Measurements from ENCODE around the gene ATP2B1.
A peak's percentile ranks its signal among the peaks of the same experiment; 100 is the strongest.

Gene ATP2B1

GRCh38 chr12:89655841-89656240 is 52.8 kb downstream of the ATP2B1 start:
- H3K36me3 ChIP-seq (replicated peaks), result no peaks in the 10 kb centered on the region
- H3K4me3 ChIP-seq (ENCODE audit: low read depth, low read length), result no peak overlapping the region
- no peak overlapping the region for H3K27ac ChIP-seq
- no peak for DNase-seq
- TF ChIP-seq CTCF (IDR thresholded peaks at IDR 0.05; ENCODE audit: low read depth, low read length, missing control alignments), result no peak
- in situ Hi-C loops (cut with HindIII; ENCODE audit: low pct_ligation_motif_present, low sequenced_read_pairs), result no loop called here
- H3K27me3 ChIP-seq (replicated peaks), result no peaks in the 10 kb centered on the region

GRCh38 chr12:89651192-89651591 is 57.4 kb downstream of the ATP2B1 start:
- DNase-seq, result no peak
- no peaks in the 10 kb centered on the region for H3K36me3 ChIP-seq (replicated peaks)
- no peak overlapping the region for H3K27ac ChIP-seq
- in situ Hi-C loops (cut with HindIII; ENCODE audit: low pct_ligation_motif_present, low sequenced_read_pairs), result no loop called here
- no peak for TF ChIP-seq CTCF (IDR thresholded peaks at IDR 0.05; ENCODE audit: low read depth, low read length, missing control alignments)
- no peak overlapping the region for H3K4me3 ChIP-seq (ENCODE audit: low read depth, low read length)
- no peaks in the 10 kb centered on the region for H3K27me3 ChIP-seq (replicated peaks)

- Histone ChIP-seq H3K27me3 (replicated peaks) (no peaks in the 10 kb centered on the region), H3K36me3 (replicated peaks) (no peaks in the 10 kb centered on the region), H3K4me3 (ENCODE audit: low read depth, low read length) (no peak overlapping the region), H3K27ac (no peak overlapping the region)
- DNase-seq, result no peak
- no peak for TF ChIP-seq CTCF (IDR thresholded peaks at IDR 0.05; ENCODE audit: low read depth, low read length, missing control alignments)
- in situ Hi-C loops (cut with HindIII; ENCODE audit: low pct_ligation_motif_present, low sequenced_read_pairs), result no loop called here
Measured at GRCh38 chr12:89650239-89650638, 58.4 kb downstream of the ATP2B1 start.

GRCh38 chr12:89649820-89650219 is 58.8 kb downstream of the ATP2B1 start:
- in situ Hi-C loops (cut with HindIII; ENCODE audit: low pct_ligation_motif_present, low sequenced_read_pairs), result no loop called here
- no peak for DNase-seq

GRCh38 chr12:89649139-89649538 is 59.5 kb downstream of the ATP2B1 start:
- no peak for TF ChIP-seq CTCF (IDR thresholded peaks at IDR 0.05; ENCODE audit: low read depth, low read length, missing control alignments)
- Histone ChIP-seq H3K27ac (no peak overlapping the region), H3K27me3 (replicated peaks) (no peaks in the 10 kb centered on the region), H3K4me3 (ENCODE audit: low read depth, low read length) (no peak overlapping the region), H3K36me3 (replicated peaks) (no peaks in the 10 kb centered on the region)
- in situ Hi-C loops (cut with HindIII; ENCODE audit: low pct_ligation_motif_present, low sequenced_read_pairs), result no loop called here
- no peak for DNase-seq

More at GRCh38 chr12:89649820-89650219, 58.8 kb downstream of the ATP2B1 start:
- Histone ChIP-seq H3K4me3 (ENCODE audit: low read depth, low read length) (no peak overlapping the region), H3K36me3 (replicated peaks) (no peaks in the 10 kb centered on the region), H3K27ac (no peak overlapping the region), H3K27me3 (replicated peaks) (no peaks in the 10 kb centered on the region)
- TF ChIP-seq CTCF (IDR thresholded peaks at IDR 0.05; ENCODE audit: low read depth, low read length, missing control alignments), result no peak

GRCh38 chr12:89648211-89648930 is 60.3 kb downstream of the ATP2B1 start:
- Histone ChIP-seq H3K27me3 (replicated peaks) (no peaks in the 10 kb centered on the region), H3K36me3 (replicated peaks) (no peaks in the 10 kb centered on the region), H3K27ac (no peak overlapping the region), H3K4me3 (ENCODE audit: low read depth, low read length) (no peak overlapping the region)
- peak; percentile 63 for DNase-seq
- TF ChIP-seq CTCF (IDR thresholded peaks at IDR 0.05; ENCODE audit: low read depth, low read length, missing control alignments), result no peak
- in situ Hi-C loops (cut with HindIII; ENCODE audit: low pct_ligation_motif_present, low sequenced_read_pairs), result no loop called here

Data from brain microvascular endothelial cell (primary cell).